IMR-90 (cell line): Measurements from ENCODE around the gene PADI6. TPM values are rescaled to one million over a fixed set of nuclear protein-coding genes. Genes with fewer than 3 reads are reported as not detected.
A peak's percentile ranks its signal among the peaks of the same experiment; 100 is the strongest.

Experiments used
- ATAC-seq: fragments of 200-7000 bp; cut with Tn5 transposase; 2 replicates; pipeline ENCODE4 v1.9.1; 2020; ENCODE audit warnings: low read depth, mild to moderate bottlenecking, moderate library complexity
- BruUV-seq: library from RNA; stranded (reverse); fragments of 400-500 nt; replicated peaks from 2 replicates; lab custom pipeline; 2021; lab: Mats Ljungman, UMichigan
- CTCF ChIA-PET: fragments of 300-600 bp; formaldehyde crosslinking; extraction: SDS; loops from one replicate; lab custom pipeline; 2021; ENCODE audit warnings: antibody characterized with exemption; lab: Yijun Ruan, JAX
- POLR2A ChIA-PET: fragments of 300-600 bp; sonication (Branson Sonifier 250); formaldehyde crosslinking; loops from one replicate; lab custom pipeline; 2022; ENCODE audit warnings: antibody characterized with exemption; ENCODE audit not compliant: unreplicated experiment; lab: Charles Lee
- DNase-seq: peaks from one replicate; pipeline ENCODE4 v3.0.0; 2013
- H2AFZ ChIP-seq: replicated peaks from 2 replicates; pipeline ENCODE3; 2013; ENCODE audit warnings: low read length, mild to moderate bottlenecking; ENCODE audit not compliant: poor library complexity
- H2AK5ac ChIP-seq: 2 replicates; pipeline ENCODE4 v1.6.1; 2013; ENCODE audit warnings: low read depth, low read length, inconsistent platforms
- H2AK9ac ChIP-seq: replicated peaks from 2 replicates; pipeline ENCODE3; 2013; ENCODE audit warnings: mild to moderate bottlenecking, low read depth, low read length, moderate library complexity; ENCODE audit not compliant: poor library complexity
- H2BK120ac ChIP-seq: 2 replicates; pipeline ENCODE4 v1.6.1; 2013; ENCODE audit warnings: low read depth, low read length, inconsistent platforms
- H2BK15ac ChIP-seq: 3 replicates; pipeline ENCODE4 v1.6.1; 2013; ENCODE audit warnings: low read depth, low read length, inconsistent platforms
- H2BK20ac ChIP-seq: 2 replicates; pipeline ENCODE4 v1.6.1; 2013; ENCODE audit warnings: low read depth, mild to moderate bottlenecking, inconsistent platforms, low read length, moderate library complexity
- H2BK5ac ChIP-seq: 2 replicates; pipeline ENCODE4 v1.6.1; 2013; ENCODE audit warnings: mild to moderate bottlenecking, low read depth, low read length, inconsistent platforms; ENCODE audit not compliant: poor library complexity, severe bottlenecking
- H3K14ac ChIP-seq: replicated peaks from 2 replicates; pipeline ENCODE4 v1.6.1; 2013; ENCODE audit warnings: low read depth, low read length, inconsistent platforms
- H3K18ac ChIP-seq: 2 replicates; pipeline ENCODE4 v1.6.1; 2013; ENCODE audit warnings: low read depth, low read length, control low read depth
- H3K23ac ChIP-seq: 2 replicates; pipeline ENCODE4 v1.6.1; 2013; ENCODE audit warnings: low read depth, low read length, inconsistent platforms
- H3K27ac ChIP-seq: 2 replicates; pipeline ENCODE4 v1.5.1; 2013; ENCODE audit warnings: mild to moderate bottlenecking, control low read depth, low read length; ENCODE audit not compliant: insufficient read depth
- H3K27me3 ChIP-seq: 2 replicates; pipeline ENCODE4 v1.6.1; 2013; ENCODE audit warnings: low read length; ENCODE audit not compliant: control insufficient read depth, insufficient read depth
- H3K36me3 ChIP-seq: 2 replicates; pipeline ENCODE4 v1.6.1; 2013; ENCODE audit warnings: low read length, mixed read lengths; ENCODE audit not compliant: control insufficient read depth, insufficient read depth
- H3K4ac ChIP-seq: 2 replicates; pipeline ENCODE4 v1.6.1; 2013; ENCODE audit warnings: low read depth, low read length, inconsistent platforms
- H3K4me1 ChIP-seq: 2 replicates; pipeline ENCODE4 v1.6.1; 2013; ENCODE audit warnings: low read length, mixed read lengths; ENCODE audit not compliant: control insufficient read depth, insufficient read depth
- H3K4me2 ChIP-seq: 2 replicates; pipeline ENCODE4 v1.6.1; 2013; ENCODE audit warnings: low read depth, mild to moderate bottlenecking, control low read depth, low read length, moderate library complexity
- H3K4me3 ChIP-seq: 2 replicates; pipeline ENCODE4 v1.5.1; 2013; ENCODE audit warnings: low read depth, mild to moderate bottlenecking, control low read depth, low read length, moderate library complexity; ENCODE audit not compliant: insufficient read depth
- H3K56ac ChIP-seq: 2 replicates; pipeline ENCODE4 v1.6.1; 2013; ENCODE audit warnings: low read length, inconsistent platforms; ENCODE audit not compliant: insufficient read depth; ENCODE audit errors: extremely low read depth
- H3K79me1 ChIP-seq, 2 experiments: 2 replicates each; pipeline ENCODE4 v1.6.1; 2013; ENCODE audit warnings: low read length in 2 of 2, inconsistent platforms in 1 of 2, low read depth in 1 of 2
- H3K9ac ChIP-seq: 2 replicates; pipeline ENCODE4 v1.6.1; 2013; ENCODE audit warnings: low read depth, low read length, control low read depth
- H3K9me1 ChIP-seq: 2 replicates; pipeline ENCODE4 v1.6.1; 2013; ENCODE audit warnings: low read length, inconsistent platforms; ENCODE audit not compliant: insufficient read depth
- H3K9me3 ChIP-seq: 2 replicates; pipeline ENCODE4 v1.6.1; 2013; ENCODE audit warnings: low read length; ENCODE audit not compliant: control insufficient read depth, insufficient read depth
- H4K20me1 ChIP-seq: 2 replicates; pipeline ENCODE4 v1.6.1; 2013; ENCODE audit warnings: low read length, inconsistent platforms; ENCODE audit not compliant: insufficient read depth
- H4K5ac ChIP-seq: 2 replicates; pipeline ENCODE4 v1.6.1; 2013; ENCODE audit warnings: mild to moderate bottlenecking, low read depth, low read length, control low read depth
- H4K8ac ChIP-seq, 2 experiments: 2 replicates each; pipeline ENCODE4 v1.6.1; 2013; ENCODE audit warnings: low read depth in 2 of 2, low read length in 2 of 2, control low read depth in 1 of 2, inconsistent platforms in 1 of 2
- H4K91ac ChIP-seq: 2 replicates; pipeline ENCODE4 v1.6.1; 2013; ENCODE audit warnings: low read depth, low read length, inconsistent platforms; ENCODE audit not compliant: insufficient read depth
- FOS ChIP-seq: fragments of 150-350 bp; IDR thresholded peaks from 2 replicates; pipeline ENCODE4 v1.6.1; 2016; ENCODE audit warnings: low read depth, low read length
- MAZ ChIP-seq: IDR thresholded peaks from 2 replicates; pipeline ENCODE4 v1.6.1; 2012; ENCODE audit warnings: low read depth, mild to moderate bottlenecking, low read length, improper control_type of control experiment, moderate library complexity, borderline replicate concordance
- POLR2A ChIP-seq: IDR thresholded peaks from 2 replicates; pipeline ENCODE4 v1.6.1; 2012; ENCODE audit warnings: mild to moderate bottlenecking, low read depth, low read length
- RAD21 ChIP-seq: IDR thresholded peaks from 2 replicates; pipeline ENCODE4 v1.6.1; 2012; ENCODE audit warnings: low read length, improper control_type of control experiment
- SMC3 ChIP-seq: fragments of 150-350 bp; IDR thresholded peaks from 2 replicates; pipeline ENCODE4 v1.6.1; 2016; ENCODE audit warnings: low read depth, mild to moderate bottlenecking, antibody characterized with exemption, low read length, moderate library complexity
- USF2 ChIP-seq: fragments of 150-350 bp; IDR thresholded peaks from 2 replicates; pipeline ENCODE4 v1.6.1; 2017; ENCODE audit warnings: mild to moderate bottlenecking, antibody characterized with exemption, low read length, low read depth
- WGBS, 2 experiments: methylation state at CpG; one replicate each; pipeline versions ENCODE4 v1.1.5 to v1.1.7; 2013; ENCODE audit warnings: missing lambda C conversion rate in 2 of 2; ENCODE audit not compliant: insufficient read length in 1 of 2; ENCODE audit errors: extremely low coverage in 2 of 2; 5-methylcytosine and 5-hydroxymethylcytosine counted together
- dilution Hi-C: fragments of 300-500 bp; cut with HindIII; formaldehyde crosslinking; loops from one replicate; pipeline ENCODE4 v1.14.3; 2018; ENCODE audit warnings: low sequenced_read_pairs; ENCODE audit not compliant: unreplicated experiment
- in situ Hi-C: fragments of 300-500 bp; cut with MboI; formaldehyde crosslinking; loops from 3 replicates; pipeline ENCODE4 v1.14.3; 2019; ENCODE audit warnings: low sequenced_read_pairs, inconsistent platforms, mixed read lengths
- intact Hi-C: fragments of 100-400 bp; cut with micrococcal nuclease; formaldehyde crosslinking; loops from 2 replicates; pipeline ENCODE4 v1.10.0; 2022
- polyA plus RNA-seq, 3 experiments: library from polyadenylated mRNA; depleted of rRNA; stranded (reverse); fragments of >200 nt; gene quantifications; 2 replicates each; pipeline ENCODE4 v1.2.3, GENCODE V29; 2012; ENCODE audit warnings: low replicate concordance in 1 of 3
- total RNA-seq: library from RNA; depleted of rRNA; stranded (reverse); fragments of >200 nt; gene quantifications from 2 replicates; pipeline ENCODE4 v1.2.3, GENCODE V29; 2012

PADI6 gene
- total and polyA plus RNA-seq, 2 of the 4 experiments (the other 2 are of a cell fraction) = not detected

DNA sequence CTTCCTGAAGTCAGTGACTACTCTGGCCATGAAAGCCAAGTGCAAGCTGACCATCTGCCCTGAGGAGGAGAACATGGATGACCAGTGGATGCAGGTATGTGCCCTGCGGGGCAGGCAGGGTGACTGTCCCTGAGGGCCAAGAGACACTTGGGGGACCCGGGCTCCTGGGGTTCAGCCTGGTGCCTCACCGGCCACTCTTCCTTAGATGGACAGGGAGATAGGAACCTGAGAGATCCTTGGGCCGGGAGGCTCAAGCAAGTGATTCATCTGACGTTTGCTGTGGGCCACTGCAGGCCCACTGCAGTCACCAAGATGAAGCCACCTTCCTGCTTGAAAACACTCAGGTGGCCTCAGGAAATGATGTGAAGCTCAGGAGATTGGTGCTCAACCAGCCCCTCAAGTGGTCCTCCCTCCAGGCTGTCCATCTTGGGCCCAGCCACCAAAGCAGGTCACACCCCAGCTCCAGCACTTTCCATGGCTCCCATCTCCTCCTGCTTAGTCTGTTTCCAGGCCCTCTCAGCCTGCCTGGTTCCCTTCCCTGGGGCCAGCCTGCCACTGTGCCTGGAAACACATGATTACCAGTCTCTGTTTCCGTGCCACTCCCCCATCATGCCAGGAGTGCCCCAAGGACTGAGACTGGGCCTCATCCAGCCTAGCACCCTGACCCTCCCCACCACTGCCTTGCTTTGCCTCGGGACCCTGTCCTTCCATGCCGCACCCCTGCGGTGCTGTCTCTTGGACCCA lies 25.8 kb upstream of the PADI6 start:
- CTCF ChIA-PET = interaction anchor here (1.3 to 1.7 kb wide), 2 partner anchors 10 to 220 kb away, joined by 3 to 4 read pairs; no protein-coding TSS in a partner anchor

More for the DNA sequence above, 25.8 kb upstream of the PADI6 start:
- Histone ChIP-seq H2AK5ac (no peak overlapping the region), H2BK5ac (no peak overlapping the region), H3K4me3 (no peak overlapping the region), H3K27ac (no peak overlapping the region), H3K56ac (no peak overlapping the region), H3K23ac (no peak overlapping the region), H3K18ac (no peak overlapping the region), H4K91ac (no peak overlapping the region), H3K36me3 (no peaks in the 10 kb centered on the region), H3K9me1 (no peaks in the 10 kb centered on the region; the same call in 1 of the 2 replicates), H2AK9ac (peak overlapping the region; percentile 28), H2BK20ac (no peak overlapping the region), H4K8ac (no peak overlapping the region), H3K4me2 (no peak overlapping the region), H3K14ac (no peak overlapping the region), H3K4me1 (no peaks in the 10 kb centered on the region), H3K9me3 (no peaks in the 10 kb centered on the region), H4K20me1 (no peaks in the 10 kb centered on the region; the same call in 1 of the 2 replicates), H3K4ac (no peak overlapping the region), H3K27me3 (peaks cover 3% of the 10 kb centered on the region; the same call in 1 of the 2 replicates), H2BK15ac (no peak overlapping the region), H2BK120ac (no peak overlapping the region), H4K5ac (no peak overlapping the region), H3K9ac (no peak overlapping the region), H2AFZ (no peak overlapping the region), H3K79me1 (no peaks in the 10 kb centered on the region)
- in situ Hi-C loops = no loop called here
- intact Hi-C loops = no loop called here
- POLR2A ChIA-PET = no interaction called here
- ATAC-seq = no peak
- no TSS peak for BruUV-seq
- DNase-seq = no peak
- dilution Hi-C loops = no loop called here
- WGBS, 2 experiments = 83% methylated on average over 1 of the region's 9 CpGs; no CpG with 5 or more reads in 1 of the 2 experiments
- no peak for TF ChIP-seq USF2
- TF ChIP-seq RAD21 = no peak
- no peak for TF ChIP-seq POLR2A
- TF ChIP-seq MAZ = no peak
- no peak for TF ChIP-seq FOS
- TF ChIP-seq SMC3 = no peak
